K562 (cell line): ENCODE measurements around the gene COQ8B. TPM values are rescaled to one million over a fixed set of nuclear protein-coding genes. Genes with fewer than 3 reads are reported as not detected.

Source experiments
- ATAC-seq: fragments of 200-7000 bp; cut with Tn5 transposase; 3 replicates; pipeline ENCODE4 v1.9.1; 2020; ENCODE audit warnings: moderate library complexity
- BruUV-seq: library from RNA; stranded (reverse); fragments of 400-500 nt; replicated peaks from 2 replicates; lab custom pipeline; 2021; lab: Mats Ljungman, UMichigan
- CTCF ChIA-PET: fragments of 300-600 bp; formaldehyde crosslinking; extraction: SDS; loops from one replicate; lab custom pipeline; 2021; ENCODE audit warnings: low intra/inter-chr PET ratio; lab: Yijun Ruan, JAX
- POLR2A ChIA-PET: fragments of 300-600, 350-650 bp; sonication (Branson Sonifier 250); formaldehyde crosslinking; extraction: SDS; loops from one replicate; lab custom pipeline; 2021; ENCODE audit warnings: antibody characterized with exemption, inconsistent platforms; lab: Yijun Ruan, JAX
- DNase-seq, 4 experiments: peaks; one replicate each; pipeline versions ENCODE4 v3.0.0 to v3.0.0-alpha.2; 2011 to 2018; ENCODE audit warnings: low spot score in 3 of 4, mixed read lengths in 3 of 4; ENCODE audit errors: extremely low read depth in 1 of 4
- FAIRE-seq: peaks from 2 replicates; lab custom pipeline; 2011; peaks lifted over from hg19 to GRCh38; lab: Jason Lieb, UNC
- H2AFZ ChIP-seq: 2 replicates; pipeline ENCODE4 v1.6.0; 2011; ENCODE audit warnings: low read depth, low read length, control low read depth, inconsistent platforms
- H3K27ac ChIP-seq: fragments of 200-600 bp; 3 replicates; pipeline ENCODE4 v1.8.0; 2011; ENCODE audit warnings: low read depth, mild to moderate bottlenecking, control low read depth, inconsistent platforms, low read length, moderate library complexity, mixed read lengths; ENCODE audit errors: extremely low read depth
- H3K27me3 ChIP-seq, 2 experiments: fragments of 300-600 bp in 1 of 2; 2 replicates in 1 of 2; 3 replicates in 1 of 2; pipeline versions ENCODE4 v1.6.0 to v1.8.0; 2011; ENCODE audit warnings: inconsistent platforms in 2 of 2, low read length in 2 of 2, mild to moderate bottlenecking in 1 of 2, mixed read lengths in 1 of 2, moderate library complexity in 1 of 2; ENCODE audit not compliant: control insufficient read depth in 2 of 2, insufficient read depth in 2 of 2
- H3K36me3 ChIP-seq: fragments of 300-600 bp; 3 replicates; pipeline ENCODE4 v1.8.0; 2011; ENCODE audit warnings: mild to moderate bottlenecking, low read length, inconsistent platforms; ENCODE audit not compliant: control insufficient read depth, insufficient read depth
- H3K4me1 ChIP-seq, 2 experiments: fragments of 200-600 bp in 1 of 2; replicated peaks in 1 of 2; 2 replicates in 1 of 2; 3 replicates in 1 of 2; pipeline versions ENCODE4 v1.5.1 to v1.8.0; 2011; ENCODE audit warnings: inconsistent platforms in 2 of 2, low read length in 2 of 2, mild to moderate bottlenecking in 1 of 2, mixed read lengths in 1 of 2, moderate library complexity in 1 of 2; ENCODE audit not compliant: control insufficient read depth in 2 of 2, insufficient read depth in 2 of 2
- H3K4me2 ChIP-seq: 2 replicates; pipeline ENCODE4 v1.6.1; 2011; ENCODE audit warnings: low read length, control low read depth, inconsistent platforms, mixed read lengths; ENCODE audit not compliant: insufficient read depth
- H3K4me3 ChIP-seq: fragments of 200-600 bp; sonication (generic), shearing (Covaris generic); 2 replicates; pipeline ENCODE4 v1.5.1; 2016; ENCODE audit warnings: control low read depth, inconsistent platforms
- H3K79me2 ChIP-seq: fragments of 200-600 bp; 3 replicates; pipeline ENCODE4 v1.8.0; 2011; ENCODE audit warnings: low read length, inconsistent platforms; ENCODE audit not compliant: control insufficient read depth, insufficient read depth
- H3K9ac ChIP-seq, 2 experiments: 2 replicates each; pipeline versions ENCODE4 v1.6.0 to v1.6.1; 2011; ENCODE audit warnings: low read depth in 2 of 2, low read length in 2 of 2, control low read depth in 1 of 2, inconsistent platforms in 1 of 2, mild to moderate bottlenecking in 1 of 2, mixed read lengths in 1 of 2; ENCODE audit not compliant: insufficient read depth in 1 of 2
- H3K9me1 ChIP-seq: one replicate; pipeline ENCODE4 v1.6.0; 2011; ENCODE audit warnings: inconsistent platforms, mild to moderate bottlenecking, low read length, moderate library complexity; ENCODE audit not compliant: control insufficient read depth, insufficient read depth
- H3K9me3 ChIP-seq: replicated peaks from 2 replicates; pipeline ENCODE4 v1.5.1; 2011; ENCODE audit warnings: low read depth, low read length, inconsistent platforms; ENCODE audit not compliant: control insufficient read depth, insufficient read depth
- H4K20me1 ChIP-seq: replicated peaks from 2 replicates; pipeline ENCODE4 v1.6.1; 2011; ENCODE audit warnings: low read length, inconsistent platforms, mixed read lengths; ENCODE audit not compliant: control insufficient read depth, insufficient read depth
- CC2D1A ChIP-seq: fragments of 450-650 bp; IDR thresholded peaks from 2 replicates; pipeline ENCODE4 v1.6.1; 2017; ENCODE audit warnings: mild to moderate bottlenecking
- CREM ChIP-seq: IDR thresholded peaks from 2 replicates; pipeline ENCODE4 v1.6.1; 2014; ENCODE audit warnings: antibody characterized with exemption, low read depth
- ELK3 ChIP-seq: fragments of 450-650 bp; formaldehyde crosslinking; IDR thresholded peaks from 2 replicates; pipeline ENCODE4 v1.4.0; 2020; ENCODE audit warnings: mild to moderate bottlenecking
- NR4A1 ChIP-seq, 2 experiments: fragments of 250-450 bp in 1 of 2; fragments of 450-650 bp in 1 of 2; sonication (Bioruptor Pico) in 1 of 2; IDR thresholded peaks; 2 replicates each; pipeline versions ENCODE4 v1.4.0 to v1.6.1; 2016 to 2020; ENCODE audit warnings: mild to moderate bottlenecking in 2 of 2, missing compliant biosample characterization in 1 of 2, missing genetic modification characterization in 1 of 2, moderate library complexity in 1 of 2
- POLR2AphosphoS2 ChIP-seq: IDR thresholded peaks from 2 replicates; pipeline ENCODE4 v1.6.1; 2012; ENCODE audit warnings: low read length, improper control_type of control experiment
- SMARCE1 ChIP-seq: fragments of 450-650 bp; IDR thresholded peaks from 2 replicates; pipeline ENCODE4 v1.7.1; 2016; ENCODE audit warnings: mild to moderate bottlenecking
- SNRNP70 ChIP-seq: fragments of 200-400 bp; formaldehyde crosslinking; optimal IDR thresholded peaks from 2 replicates; pipeline ENCODE3; 2017; ENCODE audit warnings: low read depth, low read length
- SREBF1 ChIP-seq: fragments of 150-350 bp; IDR thresholded peaks from 2 replicates; pipeline ENCODE4 v1.6.1; 2014; ENCODE audit warnings: antibody characterized with exemption, low read depth, low read length, borderline replicate concordance
- TAF15 ChIP-seq: fragments of 200-400 bp; formaldehyde crosslinking; IDR thresholded peaks from 2 replicates; pipeline ENCODE4 v1.6.1; 2017; ENCODE audit warnings: mild to moderate bottlenecking, low read depth, low read length, moderate library complexity
- TCF3 ChIP-seq: sonication (generic); formaldehyde crosslinking; IDR thresholded peaks from 2 replicates; pipeline ENCODE4 v1.4.0; 2020; ENCODE audit warnings: mild to moderate bottlenecking, missing genetic modification reagents
- USF1 ChIP-seq: sonication (generic); formaldehyde crosslinking; IDR thresholded peaks from 2 replicates; pipeline ENCODE4 v1.9.0; 2022; ENCODE audit warnings: mild to moderate bottlenecking, missing genetic modification reagents
- ZBTB1 ChIP-seq: sonication (generic); formaldehyde crosslinking; IDR thresholded peaks from 2 replicates; pipeline ENCODE4 v1.8.1; 2023; ENCODE audit warnings: missing genetic modification reagents, low read depth, mild to moderate bottlenecking, borderline replicate concordance
- ZFPM2 ChIP-seq: fragments of 250-450 bp; sonication (Bioruptor Pico); IDR thresholded peaks from 2 replicates; pipeline ENCODE4 v1.5.1; 2022; ENCODE audit warnings: mild to moderate bottlenecking
- ZKSCAN3 ChIP-seq: fragments of 250-450 bp; sonication (Bioruptor Pico); IDR thresholded peaks from 2 replicates; pipeline ENCODE4 v1.4.0; 2020
- ZNF184 ChIP-seq: sonication (generic); formaldehyde crosslinking; IDR thresholded peaks from 2 replicates; pipeline ENCODE4 v1.5.0; 2020; ENCODE audit warnings: missing genetic modification reagents
- ZNF561 ChIP-seq: fragments of 450-650 bp; formaldehyde crosslinking; conservative IDR thresholded peaks from 2 replicates; pipeline ENCODE4 v1.4.0; 2020; ENCODE audit warnings: mild to moderate bottlenecking, moderate library complexity
- WGBS: fragments of 100-300 bp; shearing (Covaris generic); methylation state at CpG from one replicate; pipeline ENCODE4 v1.1.6; 2016; ENCODE audit warnings: low coverage, mixed read lengths; ENCODE audit not compliant: insufficient coverage; ENCODE audit errors: missing lambda C conversion rate; 5-methylcytosine and 5-hydroxymethylcytosine counted together
- in situ Hi-C: fragments of 300-500 bp; cut with MboI; formaldehyde crosslinking; loops from 4 replicates; pipeline ENCODE4 v1.15.0; 2018; ENCODE audit warnings: inconsistent platforms, mixed read lengths
- intact Hi-C: fragments of 100-400 bp; cut with micrococcal nuclease; formaldehyde crosslinking; loops from 2 replicates; pipeline ENCODE4 v1.14.2; 2022
- polyA plus RNA-seq, 8 experiments: library from polyadenylated mRNA; depleted of rRNA in 4 of 8; stranded (reverse) in 5 of 8; unstranded in 3 of 8; fragments of >200 nt; fragmentation: Nextera tagmentation in 2 of 8; fragmentation: Illumina TruSeq in 1 of 8; extraction: Ambion mirVana in 2 of 8; extraction: Trizol in 1 of 8; gene quantifications; 2 replicates each; pipeline versions ENCODE4 v1.2.1 to v1.2.3, GENCODE V29; 2011 to 2014; ENCODE audit warnings: inconsistent platforms in 1 of 8, missing spikeins in 1 of 8
- total RNA-seq, 7 experiments: library from RNA; depleted of rRNA in 6 of 7; stranded (reverse); fragments of >200 nt in 6 of 7; fragmentation: Illumina TruSeq in 2 of 7; extraction: Trizol in 2 of 7; gene quantifications; 2 replicates each; pipeline versions ENCODE4 v1.2.1 to v1.2.3, GENCODE V29; 2011 to 2021; ENCODE audit warnings: low replicate concordance in 1 of 7

COQ8B gene
- total and polyA plus RNA-seq, 9 of the 15 experiments (the other 6 are each of a cell fraction or from before 2014, with no cell fraction given) = 0.41 to 32.3 (median 12.9) TPM

DNA sequence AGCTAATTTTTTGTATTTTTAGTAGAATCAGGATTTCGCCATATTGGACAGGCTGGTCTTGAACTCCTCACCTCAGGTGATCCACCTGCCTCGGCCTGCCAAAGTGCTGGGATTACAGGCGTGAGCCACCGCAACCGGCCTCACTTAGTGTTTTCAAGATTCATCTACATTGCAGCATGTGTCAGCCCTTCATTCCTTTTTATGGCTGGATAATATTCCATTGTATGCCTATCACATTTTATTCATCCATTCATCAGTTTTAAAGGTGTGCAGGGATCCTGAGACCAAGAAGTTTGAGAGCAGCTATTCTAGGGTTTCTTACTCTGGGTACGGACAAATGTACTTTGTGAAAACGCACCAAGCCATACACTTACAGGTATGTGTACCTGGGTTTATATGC is 9.1 kb downstream of the COQ8B start:
- Histone ChIP-seq H3K9me1 (no peaks in the 10 kb centered on the region), H3K79me2 (no peaks in the 10 kb centered on the region), H3K9ac (no peak overlapping the region), H3K27ac (no peak overlapping the region), H3K4me1 (peaks cover 5 to 16% of the 10 kb centered on the region in 2 experiments; a peak in 3 of 5 replicates), H2AFZ (no peak overlapping the region), H3K4me2 (no peak overlapping the region), H3K27me3 (no peaks in the 10 kb centered on the region), H4K20me1 (no peaks in the 10 kb centered on the region), H3K9me3 (no peaks in the 10 kb centered on the region), H3K36me3 (peaks cover 54% of the 10 kb centered on the region; the same call in 2 of the 3 replicates), H3K4me3 (no peak overlapping the region)
- intact Hi-C loops (no loop called here), in situ Hi-C loops (no loop called here)
- ChIA-PET POLR2A (interaction anchor here (0.6 to 1.1 kb wide), 3 partner anchors 11 to 1873 kb away, joined by 3 read pairs; no protein-coding TSS in a partner anchor), CTCF (no interaction called here)
- BruUV-seq = no TSS peak
- 88% methylated on average over 7 of the region's 7 CpGs for WGBS
- no peak for TF ChIP-seq CREM
- TF ChIP-seq ZFPM2 (CRISPR knock-in tag) = no peak
- DNase-seq = no peak
- no peak for ATAC-seq
- FAIRE-seq = no peak

GRCh38 chr19:40705950-40706619 is 10.6 kb downstream of the COQ8B start:
- ATAC-seq (no peak), DNase-seq (no peak), FAIRE-seq (no peak)
- BruUV-seq = no TSS peak
- Histone ChIP-seq H3K27me3 (no peaks in the 10 kb centered on the region), H4K20me1 (no peaks in the 10 kb centered on the region), H3K9me1 (no peaks in the 10 kb centered on the region), H3K4me2 (no peak overlapping the region), H2AFZ (no peak overlapping the region), H3K79me2 (no peaks in the 10 kb centered on the region), H3K4me3 (no peak overlapping the region), H3K4me1 (peaks cover 12 to 23% of the 10 kb centered on the region in 2 experiments; a peak in 4 of 5 replicates), H3K27ac (no peak overlapping the region), H3K9me3 (no peaks in the 10 kb centered on the region), H3K36me3 (peaks cover 58% of the 10 kb centered on the region), H3K9ac (no peak overlapping the region)
- in situ Hi-C loops (no loop called here), intact Hi-C loops (no loop called here)
- ChIA-PET POLR2A (no interaction called here), CTCF (no interaction called here)
- WGBS = 83% methylated on average over 7 of the region's 7 CpGs
- TF ChIP-seq ZKSCAN3 (no peak), TAF15 (no peak), POLR2AphosphoS2 (no peak), USF1 (CRISPR knock-in tag) (no peak), SREBF1 (no peak), SNRNP70 (no peak), ZNF184 (CRISPR knock-in tag) (no peak), CC2D1A (no peak), NR4A1 (CRISPR knock-in tag; IDR thresholded peaks at IDR 0.05) (no peak), NR4A1 (tag; IDR thresholded peaks at IDR 0.05) (no peak), TCF3 (CRISPR knock-in tag) (no peak), ZNF561 (CRISPR knock-in tag) (no peak), ELK3 (CRISPR knock-in tag) (no peak), ZBTB1 (CRISPR knock-in tag) (no peak), SMARCE1 (no peak)
